Sigmoid colon (tissue), 4 donors: Measurements from ENCODE around the gene DMRTA1.

ENCODE experiments used
- CTCF ChIP-seq, 4 experiments: fragments of 450-650 bp in 3 of 4; fragments of 200-600 bp in 1 of 4; IDR thresholded peaks; one replicate each; pipeline ENCODE4 v1.5.1; 2016 to 2019; ENCODE audit warnings: antibody characterized with exemption in 4 of 4, mild to moderate bottlenecking in 3 of 4, moderate library complexity in 2 of 4
- EP300 ChIP-seq, 4 donors: sonication (generic); formaldehyde crosslinking; IDR thresholded peaks; one replicate each; pipeline ENCODE4 v1.6.1; 2017; ENCODE audit warnings: antibody characterized with exemption in 4 of 4

GRCh38 chr9:22427226-22427880 lies 19.3 kb upstream of the DMRTA1 start:
- no peak for TF ChIP-seq EP300 (IDR thresholded peaks at IDR 0.05)
- TF ChIP-seq CTCF (IDR thresholded peaks at IDR 0.05), result no peak
